HG03025 (cell line): ENCODE measurements around the gene DENND4B.
"Not testable (repeated sequence)": the region's sequence is repeated elsewhere in the genome, so short reads cannot be mapped to it uniquely, and the experiment has no call there.

ENCODE experiments used
- ATAC-seq: cut with Tn5 transposase; IDR thresholded peaks from one replicate; pipeline ENCODE4 v1.9.1; 2021; ENCODE audit warnings: mild to moderate bottlenecking, moderate library complexity; ENCODE audit not compliant: unreplicated experiment, low FRiP score

Gene DENND4B

GRCh38 chr1:153928791-153929341 is 17.7 kb downstream of the DENND4B start:
- no peak for ATAC-seq

- no peak for ATAC-seq
These were observed 18.3 kb downstream of the DENND4B start for GRCh38 chr1:153928245-153928644.

GRCh38 chr1:153926405-153926804 is 20.1 kb downstream of the DENND4B start:
- ATAC-seq: no peak

- ATAC-seq: peak; percentile 92
These were observed 23.3 kb downstream of the DENND4B start, which contains the start of gene GATAD2B for GRCh38 chr1:153922972-153923925. TSS of gene GATAD2B (minus strand) at chr1:153922972. CDS start at chr1:153828347, 94,625 bp downstream.

GRCh38 chr1:153922076-153922971 is 24.2 kb downstream of the DENND4B start:
- ATAC-seq: peak; percentile 27

GRCh38 chr1:153921803-153922075 is 24.8 kb downstream of the DENND4B start:
- no peak for ATAC-seq

GRCh38 chr1:153921080-153921802 is 25.3 kb downstream of the DENND4B start:
- ATAC-seq: no peak

GRCh38 chr1:153919876-153920852 is 26.4 kb downstream of the DENND4B start:
- ATAC-seq: no peak

GRCh38 chr1:153916297-153916696 is 30.2 kb downstream of the DENND4B start:
- no peak for ATAC-seq

- no peak for ATAC-seq
These were observed 34.2 kb downstream of the DENND4B start for GRCh38 chr1:153912349-153912748.

GRCh38 chr1:153910560-153910959 is 36.0 kb downstream of the DENND4B start:
- not testable (repeated sequence) for ATAC-seq

GRCh38 chr1:153908071-153908470 is 38.4 kb downstream of the DENND4B start:
- no peak for ATAC-seq

- no peak for ATAC-seq
These were observed 39.4 kb downstream of the DENND4B start for GRCh38 chr1:153907134-153907533.

GRCh38 chr1:153906396-153906795 is 40.1 kb downstream of the DENND4B start:
- ATAC-seq: no peak

GRCh38 chr1:153905908-153906307 is 40.6 kb downstream of the DENND4B start:
- ATAC-seq: not testable (repeated sequence)

GRCh38 chr1:153903841-153904455 is 42.6 kb downstream of the DENND4B start:
- ATAC-seq: no peak

GRCh38 chr1:153899509-153899908 is 47.0 kb downstream of the DENND4B start:
- no peak for ATAC-seq

- ATAC-seq: not testable (repeated sequence)
These were observed 50.7 kb downstream of the DENND4B start for GRCh38 chr1:153895866-153896265.

GRCh38 chr1:153891042-153891441 is 55.5 kb downstream of the DENND4B start:
- not testable (repeated sequence) for ATAC-seq
